GM18951 (cell line): ENCODE measurements around the gene UQCRHL.

ENCODE experiments used
- POLR2A ChIP-seq: IDR thresholded peaks from 4 replicates; pipeline ENCODE4 v1.6.1; 2011; ENCODE audit warnings: mild to moderate bottlenecking; ENCODE audit not compliant: insufficient read length, insufficient read depth; ENCODE audit errors: extremely low read depth
- in situ Hi-C: fragments of 300-500 bp; cut with MboI; formaldehyde crosslinking; loops from one replicate; pipeline ENCODE4 v1.12.0; 2022; ENCODE audit warnings: low sequenced_read_pairs, mixed read lengths, inconsistent platforms; ENCODE audit not compliant: unreplicated experiment

Gene UQCRHL

GRCh38 chr1:15764890-15765289 lies 42.6 kb downstream of the UQCRHL start:
- no peak for TF ChIP-seq POLR2A
- in situ Hi-C loops: no loop called here

- in situ Hi-C loops: no loop called here
Observed at GRCh38 chr1:15764269-15764764, 43.1 kb downstream of the UQCRHL start.

GRCh38 chr1:15762546-15762945 lies 44.9 kb downstream of the UQCRHL start:
- in situ Hi-C loops: no loop called here
- no peak for TF ChIP-seq POLR2A

More at GRCh38 chr1:15764269-15764764, 43.1 kb downstream of the UQCRHL start:
- TF ChIP-seq POLR2A: no peak

- TF ChIP-seq POLR2A: no peak
- in situ Hi-C loops: no loop called here
Observed at GRCh38 chr1:15761366-15762128, 45.9 kb downstream of the UQCRHL start.

- in situ Hi-C loops: no loop called here
- no peak for TF ChIP-seq POLR2A
Observed at GRCh38 chr1:15760520-15761211, 46.8 kb downstream of the UQCRHL start.

GRCh38 chr1:15758953-15759661 lies 48.3 kb downstream of the UQCRHL start:
- in situ Hi-C loops: no loop called here
- no peak for TF ChIP-seq POLR2A

- in situ Hi-C loops: no loop called here
- TF ChIP-seq POLR2A: no peak
Observed at GRCh38 chr1:15758343-15758931, 49.0 kb downstream of the UQCRHL start, which contains the start of gene FBLIM1. FBLIM1 (plus strand) TSS chr1:15758795; CDS start chr1:15764984, 6,189 bp downstream.

GRCh38 chr1:15757575-15758342 lies 49.7 kb downstream of the UQCRHL start:
- in situ Hi-C loops: no loop called here
- no peak for TF ChIP-seq POLR2A
